ENCODE results near the gene NFATC3. TPM values are rescaled to one million over a fixed set of nuclear protein-coding genes. Genes with fewer than 3 reads are reported as not detected.

Gene NFATC3
- total RNA-seq, 1 donor from 2014 or later: 33.1 TPM

DNA sequence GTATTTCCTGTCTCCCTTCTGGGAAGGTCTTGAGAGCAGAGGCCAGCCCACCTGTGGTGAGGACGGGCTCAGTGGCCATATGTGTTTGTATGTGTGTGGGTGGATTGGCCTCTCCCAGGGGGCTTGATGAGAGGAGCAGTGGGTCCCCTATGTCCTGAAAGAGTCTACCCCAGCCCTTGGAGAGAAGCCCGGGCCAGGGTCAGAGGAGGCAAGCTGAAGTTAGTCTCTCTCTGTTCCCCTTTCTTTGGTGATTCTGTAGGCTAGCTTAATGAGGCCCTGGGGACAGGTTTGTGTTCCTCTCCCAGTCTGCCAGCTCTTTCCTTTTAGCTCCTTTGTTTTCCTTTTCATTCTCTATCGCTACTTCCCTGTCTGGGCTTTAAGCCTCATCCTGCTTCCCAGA lies 23.8 kb upstream of the NFATC3 start:
- Mint-ChIP-seq H3K4me1 (ENCODE audit: low read depth, unreplicated experiment) (peaks cover 8% of the 10 kb centered on the region), H3K27me3 (ENCODE audit: unreplicated experiment) (no peaks in the 10 kb centered on the region), H3K36me3 (ENCODE audit: unreplicated experiment) (peaks cover 5% of the 10 kb centered on the region), H3K9me3 (ENCODE audit: unreplicated experiment) (peaks cover 1% of the 10 kb centered on the region), H3K4me3 (ENCODE audit: unreplicated experiment) (no peak overlapping the region), H3K27ac (ENCODE audit: unreplicated experiment) (no peak overlapping the region)
- TF ChIP-seq, protein P1, sequence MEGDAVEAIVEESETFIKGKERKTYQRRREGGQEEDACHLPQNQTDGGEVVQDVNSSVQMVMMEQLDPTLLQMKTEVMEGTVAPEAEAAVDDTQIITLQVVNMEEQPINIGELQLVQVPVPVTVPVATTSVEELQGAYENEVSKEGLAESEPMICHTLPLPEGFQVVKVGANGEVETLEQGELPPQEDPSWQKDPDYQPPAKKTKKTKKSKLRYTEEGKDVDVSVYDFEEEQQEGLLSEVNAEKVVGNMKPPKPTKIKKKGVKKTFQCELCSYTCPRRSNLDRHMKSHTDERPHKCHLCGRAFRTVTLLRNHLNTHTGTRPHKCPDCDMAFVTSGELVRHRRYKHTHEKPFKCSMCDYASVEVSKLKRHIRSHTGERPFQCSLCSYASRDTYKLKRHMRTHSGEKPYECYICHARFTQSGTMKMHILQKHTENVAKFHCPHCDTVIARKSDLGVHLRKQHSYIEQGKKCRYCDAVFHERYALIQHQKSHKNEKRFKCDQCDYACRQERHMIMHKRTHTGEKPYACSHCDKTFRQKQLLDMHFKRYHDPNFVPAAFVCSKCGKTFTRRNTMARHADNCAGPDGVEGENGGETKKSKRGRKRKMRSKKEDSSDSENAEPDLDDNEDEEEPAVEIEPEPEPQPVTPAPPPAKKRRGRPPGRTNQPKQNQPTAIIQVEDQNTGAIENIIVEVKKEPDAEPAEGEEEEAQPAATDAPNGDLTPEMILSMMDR (IDR thresholded peaks at IDR 0.05; ENCODE audit: partially characterized antibody, unreplicated experiment): no peak
- DNase-seq: no peak

DNA sequence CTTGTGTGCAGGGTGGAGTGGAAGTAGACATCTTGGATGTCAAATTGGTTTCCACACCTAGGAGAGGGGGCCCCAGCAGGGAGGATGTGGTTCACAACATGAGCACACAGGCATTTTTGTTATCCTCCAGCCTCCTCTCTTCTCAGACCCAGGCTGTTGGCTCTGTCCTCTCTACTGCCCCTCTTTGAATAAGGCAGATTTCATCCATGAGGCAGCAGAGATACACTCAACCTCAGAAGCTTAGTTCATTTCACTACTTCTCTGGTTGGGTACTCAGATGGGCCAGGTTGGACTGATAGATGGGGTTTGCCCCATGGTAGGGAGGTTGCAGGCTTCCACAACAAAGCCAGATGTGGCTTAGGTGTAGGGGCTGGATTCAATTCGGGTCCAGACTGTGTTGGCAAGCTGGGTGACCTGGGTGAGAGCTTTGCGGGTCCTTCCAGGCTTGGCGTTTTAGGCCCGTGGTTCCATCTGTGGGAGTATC lies 22.2 kb upstream of the NFATC3 start:
- Mint-ChIP-seq H3K27ac (ENCODE audit: unreplicated experiment) (no peak overlapping the region), H3K9me3 (ENCODE audit: unreplicated experiment) (peaks cover 3% of the 10 kb centered on the region), H3K27me3 (ENCODE audit: unreplicated experiment) (peaks cover 1% of the 10 kb centered on the region), H3K4me3 (ENCODE audit: unreplicated experiment) (no peak overlapping the region), H3K4me1 (ENCODE audit: low read depth, unreplicated experiment) (peaks cover 10% of the 10 kb centered on the region), H3K36me3 (ENCODE audit: unreplicated experiment) (peaks cover 5% of the 10 kb centered on the region)
- no peak for DNase-seq
- TF ChIP-seq, protein P1 (IDR thresholded peaks at IDR 0.05; ENCODE audit: partially characterized antibody, unreplicated experiment): no peak

GRCh38 chr16:68064791-68065365 lies 20.3 kb upstream of the NFATC3 start:
- H3K4me3 Mint-ChIP-seq (ENCODE audit: unreplicated experiment): peak overlapping the region; percentile 8
- TF ChIP-seq, protein P1 (IDR thresholded peaks at IDR 0.05; ENCODE audit: partially characterized antibody, unreplicated experiment): peak; percentile 73
- peaks cover 1% of the 10 kb centered on the region for H3K27me3 Mint-ChIP-seq (ENCODE audit: unreplicated experiment)
- H3K27ac Mint-ChIP-seq (ENCODE audit: unreplicated experiment): no peak overlapping the region
- H3K36me3 Mint-ChIP-seq (ENCODE audit: unreplicated experiment): peaks cover 5% of the 10 kb centered on the region
- H3K9me3 Mint-ChIP-seq (ENCODE audit: unreplicated experiment): peaks cover 3% of the 10 kb centered on the region
- H3K4me1 Mint-ChIP-seq (ENCODE audit: low read depth, unreplicated experiment): peaks cover 12% of the 10 kb centered on the region
- peak; percentile 82 for DNase-seq

- Mint-ChIP-seq H3K27me3 (ENCODE audit: unreplicated experiment) (peaks cover 1% of the 10 kb centered on the region), H3K9me3 (ENCODE audit: unreplicated experiment) (peaks cover 3% of the 10 kb centered on the region), H3K36me3 (ENCODE audit: unreplicated experiment) (peaks cover 5% of the 10 kb centered on the region), H3K27ac (ENCODE audit: unreplicated experiment) (no peak overlapping the region), H3K4me3 (ENCODE audit: unreplicated experiment) (no peak overlapping the region), H3K4me1 (ENCODE audit: low read depth, unreplicated experiment) (peaks cover 20% of the 10 kb centered on the region)
- no peak for DNase-seq
- TF ChIP-seq, protein P1 (IDR thresholded peaks at IDR 0.05; ENCODE audit: partially characterized antibody, unreplicated experiment): no peak
Observed at GRCh38 chr16:68065716-68066305, 19.4 kb upstream of the NFATC3 start.

- TF ChIP-seq, protein P1 (IDR thresholded peaks at IDR 0.05; ENCODE audit: partially characterized antibody, unreplicated experiment): no peak
- peaks cover 17% of the 10 kb centered on the region for H3K4me1 Mint-ChIP-seq (ENCODE audit: low read depth, unreplicated experiment)
- H3K27ac Mint-ChIP-seq (ENCODE audit: unreplicated experiment): no peak overlapping the region
- peaks cover 5% of the 10 kb centered on the region for H3K36me3 Mint-ChIP-seq (ENCODE audit: unreplicated experiment)
- H3K4me3 Mint-ChIP-seq (ENCODE audit: unreplicated experiment): no peak overlapping the region
- peaks cover 3% of the 10 kb centered on the region for H3K9me3 Mint-ChIP-seq (ENCODE audit: unreplicated experiment)
- peaks cover 5% of the 10 kb centered on the region for H3K27me3 Mint-ChIP-seq (ENCODE audit: unreplicated experiment)
- DNase-seq: no peak
Observed at GRCh38 chr16:68066763-68067162, 18.4 kb upstream of the NFATC3 start.
